GM12878 (cell line): ENCODE data around the gene ANKRD28. TPM values are rescaled to one million over a fixed set of nuclear protein-coding genes. Genes with fewer than 3 reads are reported as not detected.

Source experiments
- ATAC-seq: fragments of 200-7000 bp; cut with Tn5 transposase; 3 replicates; pipeline ENCODE4 v1.9.1; 2020; ENCODE audit warnings: mild to moderate bottlenecking, moderate library complexity
- BruUV-seq: library from RNA; stranded (reverse); fragments of 400-500 nt; replicated peaks from 2 replicates; lab custom pipeline; 2021; lab: Mats Ljungman, UMichigan
- CTCF ChIA-PET: fragments of 300-600 bp; sonication (Branson Sonifier 250); formaldehyde crosslinking; extraction: SDS; loops from one replicate; lab custom pipeline; 2021; ENCODE audit warnings: inconsistent platforms; lab: Yijun Ruan, JAX
- POLR2A ChIA-PET: fragments of 350-600 bp; formaldehyde crosslinking; extraction: SDS; loops from one replicate; lab custom pipeline; 2021; ENCODE audit warnings: inconsistent platforms; lab: Charles Lee
- RAD21 ChIA-PET: fragments of 300-600 bp; sonication (Branson Sonifier 250); formaldehyde crosslinking; loops from one replicate; lab custom pipeline; 2023; ENCODE audit warnings: antibody characterized with exemption; ENCODE audit not compliant: unreplicated experiment; lab: Charles Lee
- SMC1A ChIA-PET: fragments of 300-600 bp; sonication (Branson Sonifier 250); formaldehyde crosslinking; loops from one replicate; lab custom pipeline; 2023; ENCODE audit not compliant: unreplicated experiment, uncharacterized antibody; lab: Charles Lee
- DNase-seq: peaks from one replicate; pipeline ENCODE4 v3.0.0-alpha.2; 2011; ENCODE audit warnings: low read depth, low spot score
- FAIRE-seq: peaks from 3 replicates; lab custom pipeline; 2011; peaks lifted over from hg19 to GRCh38; lab: Jason Lieb, UNC
- H2AFZ ChIP-seq: 2 replicates; pipeline ENCODE4 v1.6.0; 2011; ENCODE audit warnings: low read depth, low read length, control low read depth; ENCODE audit not compliant: control insufficient read depth
- H3K27ac ChIP-seq: 2 replicates; pipeline ENCODE4 v1.5.1; 2011; ENCODE audit warnings: control low read depth; ENCODE audit not compliant: control insufficient read depth, insufficient read depth
- H3K27me3 ChIP-seq, 2 experiments: replicated peaks in 1 of 2; 2 replicates each; pipeline versions ENCODE4 v1.6.0 to v1.6.1; 2011; ENCODE audit warnings: low read length in 1 of 2; ENCODE audit not compliant: control insufficient read depth in 2 of 2, insufficient read depth in 2 of 2
- H3K36me3 ChIP-seq, 2 experiments: 2 replicates each; pipeline ENCODE4 v1.5.1; 2011; ENCODE audit warnings: low read length in 1 of 2; ENCODE audit not compliant: control insufficient read depth in 2 of 2, insufficient read depth in 2 of 2
- H3K4me1 ChIP-seq: 2 replicates; pipeline ENCODE4 v1.6.1; 2011; ENCODE audit warnings: mild to moderate bottlenecking, low read length, moderate library complexity, mixed read lengths; ENCODE audit not compliant: control insufficient read depth, insufficient read depth
- H3K4me2 ChIP-seq: 2 replicates; pipeline ENCODE4 v1.6.0; 2011; ENCODE audit warnings: control low read depth; ENCODE audit not compliant: control insufficient read depth, insufficient read depth
- H3K4me3 ChIP-seq: fragments of 200-600 bp; sonication (generic); 2 replicates; pipeline ENCODE4 v1.5.1; 2016
- H3K79me2 ChIP-seq: 2 replicates; pipeline ENCODE4 v1.6.0; 2011; ENCODE audit warnings: low read length; ENCODE audit not compliant: control insufficient read depth, insufficient read depth
- H3K9ac ChIP-seq: 2 replicates; pipeline ENCODE4 v1.8.0; 2011; ENCODE audit warnings: low read length, control low read depth, mixed read lengths; ENCODE audit not compliant: control insufficient read depth, insufficient read depth
- H3K9me3 ChIP-seq: replicated peaks from 3 replicates; pipeline ENCODE4 v1.5.1; 2011; ENCODE audit warnings: mild to moderate bottlenecking, low read length; ENCODE audit not compliant: control insufficient read depth, insufficient read depth
- H4K20me1 ChIP-seq: 2 replicates; pipeline ENCODE4 v1.6.0; 2011; ENCODE audit not compliant: control insufficient read depth, insufficient read depth
- ASH2L ChIP-seq: fragments of 300-600, 200-600 bp; sonication (generic); IDR thresholded peaks from 2 replicates; pipeline ENCODE4 v1.6.1; 2017; ENCODE audit warnings: low read depth, mild to moderate bottlenecking, borderline replicate concordance
- ATF7 ChIP-seq: fragments of 450-650 bp; IDR thresholded peaks from 2 replicates; pipeline ENCODE4 v1.6.1; 2016; ENCODE audit warnings: low read depth, mild to moderate bottlenecking
- BCL11A ChIP-seq: IDR thresholded peaks from 2 replicates; pipeline ENCODE4 v1.6.1; 2011; ENCODE audit warnings: low read depth, low read length
- BHLHE40 ChIP-seq, 2 experiments: fragments of 450-650 bp in 1 of 2; IDR thresholded peaks; 2 replicates each; pipeline ENCODE4 v1.6.1; 2011 to 2017; ENCODE audit warnings: low read depth in 2 of 2, borderline replicate concordance in 1 of 2, improper control_type of control experiment in 1 of 2, low read length in 1 of 2, mild to moderate bottlenecking in 1 of 2
- CBX5 ChIP-seq: sonication (generic); IDR thresholded peaks from 2 replicates; pipeline ENCODE4 v1.6.1; 2016; ENCODE audit warnings: low read depth, moderate library complexity, mild to moderate bottlenecking, inconsistent platforms
- CHD1 ChIP-seq: IDR thresholded peaks from 2 replicates; pipeline ENCODE4 v1.6.1; 2012; ENCODE audit warnings: low read depth, low read length, improper control_type of control experiment
- CHD2 ChIP-seq: IDR thresholded peaks from 2 replicates; pipeline ENCODE4 v1.6.1; 2011; ENCODE audit warnings: low read depth, low read length, improper control_type of control experiment, borderline replicate concordance
- CHD4 ChIP-seq: fragments of 200-600 bp; sonication (generic); IDR thresholded peaks from 2 replicates; pipeline ENCODE4 v1.6.1; 2016; ENCODE audit warnings: mild to moderate bottlenecking
- CREM ChIP-seq: IDR thresholded peaks from 2 replicates; pipeline ENCODE4 v1.6.1; 2014; ENCODE audit warnings: antibody characterized with exemption, low read depth
- ESRRA ChIP-seq: IDR thresholded peaks from 2 replicates; pipeline ENCODE4 v1.6.1; 2012; ENCODE audit warnings: mild to moderate bottlenecking, low read length, improper control_type of control experiment
- FOXK2 ChIP-seq: fragments of 450-650 bp; IDR thresholded peaks from 2 replicates; pipeline ENCODE4 v1.6.1; 2017; ENCODE audit warnings: mild to moderate bottlenecking, moderate library complexity
- GATAD2B ChIP-seq: fragments of 450-650 bp; conservative IDR thresholded peaks from 2 replicates; pipeline ENCODE4 v1.6.1; 2017; ENCODE audit warnings: low read depth, mild to moderate bottlenecking, moderate library complexity
- IRF4 ChIP-seq: IDR thresholded peaks from 2 replicates; pipeline ENCODE4 v1.6.1; 2011; ENCODE audit warnings: low read depth, low read length
- MEF2A ChIP-seq: IDR thresholded peaks from 2 replicates; pipeline ENCODE4 v1.6.1; 2011; ENCODE audit warnings: low read depth, mild to moderate bottlenecking, low read length, moderate library complexity; ENCODE audit not compliant: insufficient read depth
- MYC ChIP-seq: IDR thresholded peaks from 2 replicates; pipeline ENCODE4 v1.6.1; 2011; ENCODE audit warnings: mild to moderate bottlenecking, low read length, moderate library complexity, inconsistent platforms; ENCODE audit not compliant: insufficient read depth, insufficient replicate concordance, insufficient read length, severe bottlenecking
- NFIC ChIP-seq: IDR thresholded peaks from 2 replicates; pipeline ENCODE4 v1.6.1; 2012; ENCODE audit warnings: low read depth, mild to moderate bottlenecking, inconsistent platforms, low read length, moderate library complexity
- RAD21 ChIP-seq: IDR thresholded peaks from 2 replicates; pipeline ENCODE4 v1.6.1; 2011; ENCODE audit warnings: mild to moderate bottlenecking, low read depth, low read length, moderate library complexity; ENCODE audit not compliant: insufficient read depth
- RB1 ChIP-seq: fragments of 450-650 bp; formaldehyde crosslinking; IDR thresholded peaks from 2 replicates; pipeline ENCODE4 v1.6.1; 2017; ENCODE audit warnings: mild to moderate bottlenecking, borderline replicate concordance
- RELB ChIP-seq: fragments of 450-650 bp; IDR thresholded peaks from 2 replicates; pipeline ENCODE4 v1.6.1; 2017; ENCODE audit warnings: low read depth, mild to moderate bottlenecking, moderate library complexity
- SRF ChIP-seq, 2 experiments: IDR thresholded peaks; 2 replicates each; pipeline ENCODE4 v1.6.1; 2011; ENCODE audit warnings: low read depth in 2 of 2, low read length in 2 of 2, mild to moderate bottlenecking in 1 of 2, moderate library complexity in 1 of 2
- TCF12 ChIP-seq: IDR thresholded peaks from 2 replicates; pipeline ENCODE4 v1.6.1; 2011; ENCODE audit warnings: low read depth, mild to moderate bottlenecking, low read length
- WGBS: methylation state at CpG from one replicate; pipeline ENCODE4 v1.1.6; 2016; ENCODE audit warnings: low lambda C conversion rate; ENCODE audit not compliant: insufficient replicate concordance, insufficient coverage; ENCODE audit errors: missing lambda C conversion rate; 5-methylcytosine and 5-hydroxymethylcytosine counted together
- in situ Hi-C: fragments of 300-500 bp; cut with MboI; formaldehyde crosslinking; loops from 9 replicates; pipeline ENCODE4 v1.14.3; 2018; ENCODE audit warnings: mixed read lengths
- intact Hi-C: fragments of 100-400 bp; cut with micrococcal nuclease; formaldehyde crosslinking; loops from one replicate; pipeline ENCODE4 v1.14.2; 2022; ENCODE audit not compliant: unreplicated experiment
- polyA plus RNA-seq, 11 experiments: library from polyadenylated mRNA; depleted of rRNA in 4 of 11; unstranded in 6 of 11; stranded (reverse) in 5 of 11; fragments of >200 nt; fragmentation: Nextera tagmentation in 4 of 11; fragmentation: Illumina TruSeq in 1 of 11; extraction: Ambion mirVana in 4 of 11; extraction: Trizol in 1 of 11; gene quantifications; 1 replicate in 1 of 11; 2 replicates in 10 of 11; pipeline versions ENCODE4 v1.2.1 to v1.2.3, GENCODE V29; 2011 to 2016; ENCODE audit warnings: inconsistent platforms in 2 of 11, missing spikeins in 2 of 11, low read depth in 1 of 11
- total RNA-seq, 4 experiments: library from RNA; depleted of rRNA in 3 of 4; stranded (reverse); fragments of >200 nt in 3 of 4; fragmentation: Illumina TruSeq in 1 of 4; extraction: Trizol in 1 of 4; gene quantifications; 2 replicates each; pipeline versions ENCODE4 v1.2.1 to v1.2.3, GENCODE V29; 2013 to 2021
- TF ChIP-seq, protein P1 (sequence below): fragments of 450-650 bp; IDR thresholded peaks from 2 replicates; pipeline ENCODE4 v1.6.1; 2017; ENCODE audit warnings: mild to moderate bottlenecking

ANKRD28 gene
- total and polyA plus RNA-seq, 10 of the 15 experiments (the other 5 are each of a cell fraction or from before 2014, with no cell fraction given) = 11.2 to 105 (median 38.3) TPM

DNA sequence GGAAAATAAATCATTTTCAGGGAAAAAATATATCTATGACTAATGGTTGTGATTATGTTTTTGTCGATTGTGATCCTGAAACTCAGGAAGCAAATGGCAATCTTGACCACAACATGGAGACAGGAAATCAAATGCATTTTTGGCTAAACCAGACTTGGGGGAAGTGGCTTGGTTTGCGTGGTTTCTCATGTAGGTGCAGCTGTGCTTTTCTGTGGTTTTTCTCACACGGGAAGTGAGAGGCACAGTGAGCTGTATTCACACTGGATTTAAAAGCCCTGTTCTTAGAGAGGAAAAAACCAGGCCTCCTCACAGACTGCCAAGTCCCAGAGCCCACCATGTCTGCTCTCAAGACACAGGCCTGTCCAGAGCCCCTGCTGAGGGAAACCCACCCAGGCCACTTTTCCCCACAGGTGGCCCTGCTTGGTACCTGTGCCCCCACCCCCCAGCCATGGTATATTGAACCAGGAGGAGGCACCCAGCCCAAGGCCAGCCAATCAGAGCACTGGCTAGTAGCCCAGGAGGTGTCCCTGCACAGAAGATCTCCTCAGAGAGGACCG, 150.1 kb downstream of the ANKRD28 start:
- ChIA-PET CTCF (interaction anchor here (1.1 to 5.2 kb wide), 7 partner anchors 9 to 166 kb away, joined by 3 to 35 read pairs (median 5); no protein-coding TSS in a partner anchor), SMC1A (interaction anchor here (0.9 to 6.7 kb wide), 11 partner anchors 10 to 164 kb away, joined by 3 to 61 read pairs (median 6); no protein-coding TSS in a partner anchor), POLR2A (interaction anchor here (1.3 to 1.5 kb wide), 3 partner anchors 10 to 158 kb away, joined by 4 to 8 read pairs (median 4); no protein-coding TSS in a partner anchor), RAD21 (interaction anchor here (0.8 to 3.5 kb wide), 12 partner anchors 9 to 166 kb away, joined by 3 to 22 read pairs (median 5); no protein-coding TSS in a partner anchor)
- Histone ChIP-seq H2AFZ (peak overlapping the region; percentile 63), H3K27ac (peak overlapping the region; percentile 81), H3K4me3 (peak overlapping the region; percentile 24), H3K27me3 (no peaks in the 10 kb centered on the region), H4K20me1 (no peaks in the 10 kb centered on the region), H3K4me2 (peak overlapping the region; percentile 85), H3K9me3 (peaks cover 7% of the 10 kb centered on the region; the same call in 2 of the 3 replicates), H3K36me3 (no peaks in the 10 kb centered on the region; a peak in 1 of 4 replicates), H3K9ac (peak overlapping the region; percentile 45; the same call in 1 of the 2 replicates), H3K79me2 (no peaks in the 10 kb centered on the region), H3K4me1 (peaks cover 38% of the 10 kb centered on the region)
- 0% methylated on average over 4 of the region's 4 CpGs for WGBS
- in situ Hi-C loops (no loop called here), intact Hi-C loops (loop anchor here (1.0 to 10.0 kb wide), 2 partner anchors 158 to 867 kb away; partner anchors contain the start of gene RFTN1)
- DNase-seq (peak; percentile 94), ATAC-seq (peak; percentile 96), FAIRE-seq (peak; percentile 99)
- BruUV-seq = no TSS peak
- TF ChIP-seq, protein P1, sequence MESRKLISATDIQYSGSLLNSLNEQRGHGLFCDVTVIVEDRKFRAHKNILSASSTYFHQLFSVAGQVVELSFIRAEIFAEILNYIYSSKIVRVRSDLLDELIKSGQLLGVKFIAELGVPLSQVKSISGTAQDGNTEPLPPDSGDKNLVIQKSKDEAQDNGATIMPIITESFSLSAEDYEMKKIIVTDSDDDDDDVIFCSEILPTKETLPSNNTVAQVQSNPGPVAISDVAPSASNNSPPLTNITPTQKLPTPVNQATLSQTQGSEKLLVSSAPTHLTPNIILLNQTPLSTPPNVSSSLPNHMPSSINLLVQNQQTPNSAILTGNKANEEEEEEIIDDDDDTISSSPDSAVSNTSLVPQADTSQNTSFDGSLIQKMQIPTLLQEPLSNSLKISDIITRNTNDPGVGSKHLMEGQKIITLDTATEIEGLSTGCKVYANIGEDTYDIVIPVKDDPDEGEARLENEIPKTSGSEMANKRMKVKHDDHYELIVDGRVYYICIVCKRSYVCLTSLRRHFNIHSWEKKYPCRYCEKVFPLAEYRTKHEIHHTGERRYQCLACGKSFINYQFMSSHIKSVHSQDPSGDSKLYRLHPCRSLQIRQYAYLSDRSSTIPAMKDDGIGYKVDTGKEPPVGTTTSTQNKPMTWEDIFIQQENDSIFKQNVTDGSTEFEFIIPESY = no peak
- TF ChIP-seq CBX5 = peak; percentile 97
- peak; percentile 72; the same call in 1 of the 2 replicates for TF ChIP-seq CHD2
- peak; percentile 83 for TF ChIP-seq BHLHE40 (IDR thresholded peaks at IDR 0.05; ENCODE audit: borderline replicate concordance in 1 of 2, low read depth in 2 of 2, low read length in 1 of 2)
- peak; percentile 90 for TF ChIP-seq MEF2A
- peak; percentile 81 for TF ChIP-seq ATF7
- TF ChIP-seq FOXK2 = no peak
- no peak for TF ChIP-seq CHD1
- TF ChIP-seq RAD21 = no peak
- TF ChIP-seq IRF4 = peak; percentile 93
- TF ChIP-seq ESRRA = no peak
- peak; percentile 93 for TF ChIP-seq BCL11A
- peak; percentile 78; the same call in 1 of the 2 replicates for TF ChIP-seq ASH2L
- TF ChIP-seq NFIC = peak; percentile 99
- TF ChIP-seq CHD4 = 0 out of 2 replicates have a peak, but pooled peaks have one; percentile 52
- peak; percentile 97 for TF ChIP-seq RELB
- peak; percentile 98 for TF ChIP-seq TCF12
- no peak for TF ChIP-seq RB1
- TF ChIP-seq MYC = no peak
- TF ChIP-seq CREM = peak; percentile 92
- TF ChIP-seq GATAD2B = peak; percentile 96
- peak; percentile 24 to 79; a peak in 2 of 4 replicates for TF ChIP-seq SRF (IDR thresholded peaks at IDR 0.05; ENCODE audit: low read depth in 2 of 2, low read length in 2 of 2)
